Endothelial cell of umbilical vein (primary cell): Measurements from ENCODE around the gene SYT17.

Experiments used
- GATA2 ChIP-seq: IDR thresholded peaks from 2 replicates; pipeline ENCODE4 v1.7.0; 2011; ENCODE audit warnings: low read depth, mild to moderate bottlenecking, moderate library complexity, mixed read lengths, low read length; ENCODE audit not compliant: insufficient read length, insufficient read depth
- TF ChIP-seq, protein P1 (sequence below): IDR thresholded peaks from 2 replicates; pipeline ENCODE4 v1.6.1; 2011; ENCODE audit not compliant: insufficient read depth, insufficient read length
- TF ChIP-seq, protein P2 (sequence below), 2 donors: IDR thresholded peaks; 1 replicate in 1 of 2; 2 replicates in 1 of 2; pipeline ENCODE4 v1.5.1; 2011; ENCODE audit warnings: low read length in 2 of 2, mild to moderate bottlenecking in 2 of 2, moderate library complexity in 2 of 2, control low read depth in 1 of 2, inconsistent platforms in 1 of 2, low read depth in 1 of 2; ENCODE audit not compliant: insufficient read depth in 1 of 2; ENCODE audit errors: extremely low read depth in 1 of 2

DNA sequence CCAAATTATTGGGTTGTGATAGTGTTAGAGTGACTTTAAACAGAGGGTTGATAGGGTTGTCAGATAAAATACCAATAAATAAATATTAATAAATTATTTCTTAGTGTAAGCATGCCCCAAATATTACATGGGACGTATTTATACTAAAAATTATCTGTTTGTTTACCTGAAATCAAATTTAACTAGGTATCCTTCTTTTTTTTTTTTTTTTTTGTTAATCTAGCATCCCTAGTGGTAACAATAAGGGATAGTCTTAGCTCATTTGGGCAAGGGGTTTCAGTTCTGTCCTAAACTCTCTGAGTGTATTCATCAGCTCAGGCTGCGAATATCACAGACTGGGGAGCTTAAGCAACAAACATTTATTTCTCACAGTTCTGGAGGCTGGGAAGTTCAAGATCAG is 118.8 kb downstream of the SYT17 start:
- TF ChIP-seq, protein P1, sequence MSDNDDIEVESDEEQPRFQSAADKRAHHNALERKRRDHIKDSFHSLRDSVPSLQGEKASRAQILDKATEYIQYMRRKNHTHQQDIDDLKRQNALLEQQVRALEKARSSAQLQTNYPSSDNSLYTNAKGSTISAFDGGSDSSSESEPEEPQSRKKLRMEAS = no peak
- TF ChIP-seq, protein P2, sequence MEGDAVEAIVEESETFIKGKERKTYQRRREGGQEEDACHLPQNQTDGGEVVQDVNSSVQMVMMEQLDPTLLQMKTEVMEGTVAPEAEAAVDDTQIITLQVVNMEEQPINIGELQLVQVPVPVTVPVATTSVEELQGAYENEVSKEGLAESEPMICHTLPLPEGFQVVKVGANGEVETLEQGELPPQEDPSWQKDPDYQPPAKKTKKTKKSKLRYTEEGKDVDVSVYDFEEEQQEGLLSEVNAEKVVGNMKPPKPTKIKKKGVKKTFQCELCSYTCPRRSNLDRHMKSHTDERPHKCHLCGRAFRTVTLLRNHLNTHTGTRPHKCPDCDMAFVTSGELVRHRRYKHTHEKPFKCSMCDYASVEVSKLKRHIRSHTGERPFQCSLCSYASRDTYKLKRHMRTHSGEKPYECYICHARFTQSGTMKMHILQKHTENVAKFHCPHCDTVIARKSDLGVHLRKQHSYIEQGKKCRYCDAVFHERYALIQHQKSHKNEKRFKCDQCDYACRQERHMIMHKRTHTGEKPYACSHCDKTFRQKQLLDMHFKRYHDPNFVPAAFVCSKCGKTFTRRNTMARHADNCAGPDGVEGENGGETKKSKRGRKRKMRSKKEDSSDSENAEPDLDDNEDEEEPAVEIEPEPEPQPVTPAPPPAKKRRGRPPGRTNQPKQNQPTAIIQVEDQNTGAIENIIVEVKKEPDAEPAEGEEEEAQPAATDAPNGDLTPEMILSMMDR (IDR thresholded peaks at IDR 0.05; ENCODE audit: extremely low read depth in 1 of 2, insufficient read depth in 1 of 2, low read depth in 1 of 2, low read length in 2 of 2) = no peak
- no peak for TF ChIP-seq GATA2
